Measurements from ENCODE around the gene TNIK.
"Not testable (repeated sequence)": the region's sequence is repeated elsewhere in the genome, so short reads cannot be mapped to it uniquely, and the experiment has no call there.

Gene TNIK

DNA sequence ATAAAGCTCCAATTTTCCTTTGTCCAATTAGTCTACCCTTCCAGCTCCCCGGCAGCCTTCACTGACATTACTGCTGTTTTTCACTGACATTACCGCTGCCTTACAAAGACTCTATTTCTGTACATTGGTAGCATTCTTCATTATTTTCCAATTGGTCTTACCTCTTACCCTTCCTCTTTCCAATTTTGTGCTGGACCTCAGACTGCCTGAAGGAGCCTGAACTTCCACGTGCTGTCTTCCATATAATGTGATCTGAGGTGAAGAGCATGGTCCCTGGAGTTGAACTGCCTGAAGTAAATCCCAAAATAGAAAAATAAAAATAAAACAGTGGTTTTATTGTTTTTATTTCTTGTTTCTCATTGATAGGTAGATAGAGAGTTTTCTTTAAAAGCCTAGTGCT, 9.2 kb upstream of the TNIK start:
- DNase-seq (ENCODE audit: low read depth in 2 of 2): no peak

DNA sequence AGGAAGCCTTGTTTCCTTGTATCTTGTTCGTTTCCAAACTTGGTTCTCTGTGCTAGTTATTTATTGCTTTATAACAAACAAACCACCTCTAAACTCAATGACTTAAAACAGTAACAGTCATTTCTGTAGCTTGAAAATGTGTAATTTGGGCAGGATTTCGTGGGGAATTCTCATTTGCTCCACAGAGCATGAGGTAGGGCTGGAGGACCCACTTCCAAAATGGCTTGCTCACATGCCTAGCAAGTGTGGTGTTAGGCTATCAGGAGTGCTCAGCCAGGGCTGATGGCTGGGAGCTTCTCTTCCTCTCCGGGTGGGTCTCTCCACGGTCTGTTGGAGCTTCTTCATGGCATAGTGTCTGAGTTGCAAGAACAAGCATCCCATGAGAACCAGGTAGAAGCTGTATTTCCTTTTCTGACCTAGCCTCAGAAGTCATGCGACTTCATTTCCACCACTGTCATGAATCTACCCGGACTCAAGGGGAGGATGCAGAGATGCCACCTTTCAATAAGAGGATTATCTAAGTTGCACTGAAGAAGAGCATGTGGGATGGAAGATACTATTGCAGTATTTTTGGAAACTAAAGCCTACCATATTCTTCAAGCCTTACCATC, 8.2 kb upstream of the TNIK start:
- DNase-seq (ENCODE audit: low read depth in 2 of 2): no peak

GRCh38 chr3:171465763-171466162, 5.6 kb upstream of the TNIK start:
- DNase-seq (ENCODE audit: low read depth in 2 of 2): no peak

DNA sequence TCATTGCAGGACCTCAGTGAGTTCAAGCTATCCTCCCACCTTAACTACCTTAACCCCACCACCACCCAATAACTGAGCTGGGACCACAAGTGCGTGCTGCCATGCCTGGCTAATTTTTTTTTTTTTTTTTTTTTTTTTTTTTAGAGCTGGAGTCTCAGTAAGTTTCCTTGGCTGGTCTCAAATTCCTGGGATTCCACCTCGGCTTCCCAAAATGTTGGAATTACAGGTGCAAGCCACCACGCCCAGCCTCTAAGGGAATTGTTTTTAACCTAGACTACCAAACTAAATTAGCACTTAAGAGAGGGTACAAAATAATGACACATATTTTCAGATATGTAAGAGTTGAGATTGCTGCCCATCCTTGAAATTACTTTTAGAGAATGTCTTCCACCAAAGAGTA, 4.3 kb upstream of the TNIK start:
- DNase-seq (ENCODE audit: low read depth in 2 of 2): no peak

- no peak for DNase-seq (ENCODE audit: low read depth in 2 of 2)
Observed at GRCh38 chr3:171462224-171462623, 2.0 kb upstream of the TNIK start.

DNA sequence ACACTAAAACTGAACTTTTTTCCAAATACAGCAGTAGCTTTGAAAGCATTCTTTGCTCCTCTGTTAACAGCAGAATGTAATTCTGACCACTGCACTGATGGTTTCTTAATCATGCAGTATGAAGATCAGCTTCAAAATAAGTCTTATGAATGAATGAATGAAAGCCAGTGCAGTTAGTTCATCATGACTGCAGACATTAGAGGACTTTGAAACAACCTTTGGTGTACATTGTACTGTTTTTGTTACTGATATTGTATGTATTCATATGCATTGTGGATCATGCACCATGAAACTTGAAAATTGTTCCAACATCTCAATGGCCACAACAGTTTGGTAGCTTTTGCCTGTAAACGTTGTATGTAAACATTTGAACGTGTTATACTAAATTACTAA, 1.3 kb upstream of the TNIK start:
- DNase-seq (ENCODE audit: low read depth in 2 of 2): no peak

DNA sequence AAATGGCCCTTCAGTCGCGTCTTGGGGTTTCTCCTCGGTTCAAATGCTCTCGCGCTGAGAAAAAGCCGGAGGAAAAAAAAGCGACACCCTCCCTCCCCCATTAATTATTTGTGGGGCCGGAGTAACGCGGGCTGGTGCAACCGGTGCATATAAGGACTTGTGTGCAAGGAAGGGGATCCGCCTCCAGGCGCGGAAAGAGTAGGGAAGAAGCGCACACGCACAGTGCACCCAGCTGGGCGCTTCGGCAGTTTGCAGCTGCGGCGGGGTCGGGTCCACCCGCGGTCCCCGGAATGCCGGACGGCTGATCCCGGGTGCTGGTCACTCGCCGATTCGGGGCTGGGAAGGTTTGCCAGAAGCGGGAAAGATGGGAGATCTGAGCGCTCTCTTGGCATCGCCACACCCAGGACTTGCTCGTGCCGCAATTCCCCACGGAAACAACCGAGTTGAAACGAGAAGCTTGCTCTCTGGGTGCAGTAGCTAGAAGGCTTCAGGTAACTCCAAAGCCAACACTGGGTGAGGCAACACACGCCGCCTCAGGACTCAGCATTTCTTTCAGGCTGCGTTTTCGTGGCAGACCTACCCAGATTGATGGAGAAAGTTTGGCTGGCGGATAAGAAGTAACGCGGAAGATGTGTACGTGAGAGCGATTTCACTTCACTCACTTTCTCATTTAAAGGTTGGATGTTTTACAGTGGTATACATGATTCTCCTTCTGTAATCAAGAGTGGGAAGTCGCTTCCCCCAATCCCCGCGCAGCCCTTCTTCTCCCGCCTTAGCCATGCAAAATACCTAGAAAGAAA, 720 bp upstream of the TNIK start:
- DNase-seq (ENCODE audit: low read depth in 2 of 2): peak; percentile 26 to 39

DNA sequence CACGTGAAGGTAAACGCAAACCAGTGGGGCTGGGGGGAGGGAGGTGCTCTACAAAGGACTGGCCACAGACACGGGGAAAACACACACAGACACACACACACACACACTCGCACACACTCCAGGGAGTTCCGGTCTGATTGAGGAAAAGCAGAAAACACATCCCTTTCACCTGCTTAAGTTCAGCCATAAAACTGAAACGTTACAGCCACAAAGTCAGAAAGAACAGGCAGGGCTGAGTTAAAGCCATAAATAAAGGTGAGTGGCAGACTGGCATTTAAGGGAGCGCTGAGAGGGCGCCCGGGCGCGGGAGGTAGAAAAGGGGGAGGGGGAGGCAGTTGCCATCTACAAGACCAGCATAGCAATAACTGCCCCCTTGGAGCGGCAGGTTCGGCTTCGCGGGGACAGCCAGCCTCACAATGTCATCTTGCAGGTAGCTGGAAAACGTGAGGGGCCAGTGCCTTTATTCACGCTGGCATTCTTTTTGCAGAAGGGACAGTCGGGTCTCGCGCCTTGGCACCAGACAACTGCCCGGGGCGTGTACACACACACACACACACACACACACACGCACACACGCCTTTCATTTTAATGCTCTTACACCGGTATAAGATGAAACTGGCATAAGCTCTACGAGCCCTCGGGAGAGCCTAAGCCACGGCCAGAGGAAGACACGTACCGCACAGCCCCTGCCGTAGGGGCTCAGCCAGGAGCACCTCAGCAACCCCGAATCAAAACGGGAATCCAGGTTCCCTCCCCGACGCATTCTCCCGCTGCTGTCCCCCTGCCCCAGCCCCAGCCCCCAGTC, 866 bp downstream of the TNIK start:
- peak in 1 of 2 donors; percentile 34 for DNase-seq (ENCODE audit: low read depth in 2 of 2)

DNA sequence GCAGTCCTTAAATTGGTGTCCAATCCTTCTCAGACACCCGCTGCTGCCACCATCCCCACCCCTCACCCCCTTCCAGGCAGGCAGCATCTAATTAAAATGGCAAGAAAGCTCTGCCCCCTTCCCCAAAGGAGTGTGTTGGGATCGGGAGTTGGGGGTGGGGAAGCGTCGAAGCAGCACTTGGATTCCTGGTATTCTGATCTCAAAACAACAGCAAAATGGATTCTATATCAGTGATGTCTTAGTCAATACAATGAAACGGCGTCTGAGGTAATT, 1.4 kb downstream of the TNIK start:
- no peak for DNase-seq (ENCODE audit: low read depth in 2 of 2)

- peak; percentile 15 to 17 for DNase-seq (ENCODE audit: low read depth in 2 of 2)
Observed at GRCh38 chr3:171458071-171458863, 1.9 kb downstream of the TNIK start.

GRCh38 chr3:171457607-171458061, 2.6 kb downstream of the TNIK start:
- no peak for DNase-seq (ENCODE audit: low read depth in 2 of 2)

- DNase-seq (ENCODE audit: low read depth in 2 of 2): no peak
Observed at GRCh38 chr3:171456765-171457606, 3.2 kb downstream of the TNIK start.

DNA sequence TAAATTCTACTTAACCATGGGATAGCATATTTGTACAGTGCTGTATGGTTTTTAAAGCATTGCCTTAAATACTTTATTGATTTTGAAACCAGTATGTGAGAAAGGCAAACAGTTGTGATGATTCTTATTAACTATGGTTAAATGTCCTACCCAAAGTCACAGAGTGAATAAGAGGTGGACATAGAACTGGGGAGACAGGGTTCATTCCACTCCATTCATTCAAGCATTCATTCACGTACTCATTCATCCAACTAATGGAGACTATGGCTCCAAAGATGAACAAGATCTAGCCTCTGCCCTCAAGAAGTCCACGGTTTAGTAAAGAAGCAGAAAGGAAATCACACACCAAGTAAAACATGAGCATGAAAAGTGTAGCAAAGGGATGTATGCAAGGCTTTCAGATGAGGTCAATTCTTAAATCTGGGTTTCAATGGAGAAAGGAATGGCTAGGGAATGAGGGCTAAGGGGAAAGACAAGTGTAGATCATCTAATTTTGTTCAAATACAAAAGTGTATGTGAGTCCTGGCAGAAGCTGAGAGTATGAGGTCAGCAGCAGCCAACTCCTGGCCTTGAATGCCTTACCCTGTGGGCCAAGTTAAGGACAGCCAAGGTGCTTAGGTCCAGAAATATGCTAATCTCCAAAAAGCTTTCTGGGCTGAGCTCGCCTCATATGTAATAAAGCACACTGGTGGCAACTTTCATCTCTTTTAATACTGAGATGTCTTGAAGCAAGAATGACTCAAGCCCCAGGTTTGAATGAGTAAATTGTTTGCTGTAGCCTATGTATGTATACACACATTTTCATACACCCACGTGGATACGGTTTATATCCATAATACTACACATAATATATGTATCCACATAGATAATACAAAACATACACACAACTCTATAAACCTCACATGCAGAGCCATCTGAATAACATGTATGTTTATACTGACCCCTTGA, 4.3 kb downstream of the TNIK start:
- DNase-seq (ENCODE audit: low read depth in 2 of 2): no peak

DNA sequence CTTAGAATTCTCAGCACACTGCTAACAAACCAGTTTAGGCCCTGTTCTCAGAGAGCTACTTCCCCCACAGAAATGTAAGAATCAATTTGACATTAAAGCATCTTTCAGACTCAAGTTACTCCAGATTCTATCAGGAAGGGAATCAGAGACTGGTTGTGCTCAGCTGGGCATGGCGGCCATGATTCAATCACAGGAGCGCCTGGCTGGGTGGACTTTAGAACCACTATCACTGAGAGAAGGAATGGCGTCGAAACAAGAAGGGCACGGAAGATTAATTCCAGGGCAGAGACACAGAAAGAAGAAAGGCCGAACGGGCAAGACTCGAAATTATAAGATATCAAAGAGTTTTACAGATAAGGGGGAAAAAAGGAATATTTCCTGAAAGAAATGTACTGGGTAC, 6.2 kb downstream of the TNIK start:
- no peak for DNase-seq (ENCODE audit: low read depth in 2 of 2)

DNA sequence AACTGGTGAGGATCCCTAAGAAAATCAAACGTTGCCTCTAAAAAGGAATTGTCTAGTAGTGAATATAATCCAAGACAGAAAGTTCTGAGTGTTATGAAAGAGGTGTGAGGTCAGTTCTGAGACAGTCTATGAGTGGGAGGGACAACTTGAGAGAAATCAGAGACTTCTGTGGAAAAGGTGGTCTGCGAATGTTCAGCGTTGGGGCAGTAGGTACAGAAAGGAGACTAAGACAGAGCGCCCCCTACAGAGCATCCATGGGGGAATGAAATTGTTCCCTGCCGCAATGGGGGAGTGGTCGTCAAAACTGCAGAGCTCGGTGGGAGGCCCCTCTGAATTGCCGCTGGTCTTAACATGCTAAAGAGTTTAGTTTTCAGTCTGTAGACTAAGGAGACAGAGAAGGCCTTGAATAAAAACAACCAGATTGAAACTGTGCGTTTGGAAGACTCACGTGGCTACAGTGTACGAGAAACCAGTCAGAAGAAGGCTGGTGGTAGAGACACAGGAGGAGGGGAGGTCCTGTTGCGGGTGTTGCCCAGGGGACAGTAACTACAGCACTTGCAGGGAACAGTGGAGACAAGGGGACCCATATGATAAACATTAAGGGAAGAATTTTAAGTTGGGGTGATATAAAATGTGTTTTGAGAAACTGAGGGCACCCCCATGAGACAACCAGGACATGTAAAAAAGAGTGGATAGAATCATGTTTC, 6.9 kb downstream of the TNIK start:
- DNase-seq (ENCODE audit: low read depth in 2 of 2): no peak

DNA sequence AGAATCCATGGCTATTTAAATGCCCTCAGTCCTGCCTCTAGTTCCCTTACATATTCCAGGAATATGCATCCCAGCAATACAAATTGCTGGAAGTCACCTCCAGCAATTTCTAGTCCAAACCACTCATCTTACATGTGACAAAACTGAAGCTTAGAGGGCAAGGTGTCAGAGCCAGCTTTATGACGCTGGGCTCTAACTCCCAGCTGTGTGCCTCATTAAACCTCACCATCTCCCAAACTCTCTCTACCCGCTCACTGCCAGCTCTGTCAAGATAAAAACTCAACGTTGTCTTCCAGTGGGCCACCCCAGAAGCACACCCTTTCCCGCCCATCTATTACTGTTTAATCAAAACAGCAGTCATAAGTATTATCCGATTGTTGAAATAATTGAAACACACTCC, 7.9 kb downstream of the TNIK start:
- DNase-seq (ENCODE audit: low read depth in 2 of 2): no peak

GRCh38 chr3:171451915-171452314, 8.3 kb downstream of the TNIK start:
- no peak for DNase-seq (ENCODE audit: low read depth in 2 of 2)

DNA sequence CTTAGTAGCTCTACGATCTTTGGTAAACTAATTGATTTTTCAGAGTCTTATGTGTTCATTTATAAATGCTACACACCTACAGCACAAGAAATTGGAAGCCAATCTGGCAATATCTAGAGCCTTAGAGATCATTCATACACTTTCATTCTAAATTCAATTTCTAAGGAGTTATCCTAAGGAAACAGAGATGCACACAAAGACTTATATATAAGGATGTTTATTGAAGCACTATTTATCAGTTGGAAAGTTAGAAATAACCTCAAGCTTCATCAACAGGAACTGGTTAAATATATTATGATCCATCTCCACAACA, 12.7 kb downstream of the TNIK start:
- DNase-seq (ENCODE audit: low read depth in 2 of 2): not testable (repeated sequence)

DNA sequence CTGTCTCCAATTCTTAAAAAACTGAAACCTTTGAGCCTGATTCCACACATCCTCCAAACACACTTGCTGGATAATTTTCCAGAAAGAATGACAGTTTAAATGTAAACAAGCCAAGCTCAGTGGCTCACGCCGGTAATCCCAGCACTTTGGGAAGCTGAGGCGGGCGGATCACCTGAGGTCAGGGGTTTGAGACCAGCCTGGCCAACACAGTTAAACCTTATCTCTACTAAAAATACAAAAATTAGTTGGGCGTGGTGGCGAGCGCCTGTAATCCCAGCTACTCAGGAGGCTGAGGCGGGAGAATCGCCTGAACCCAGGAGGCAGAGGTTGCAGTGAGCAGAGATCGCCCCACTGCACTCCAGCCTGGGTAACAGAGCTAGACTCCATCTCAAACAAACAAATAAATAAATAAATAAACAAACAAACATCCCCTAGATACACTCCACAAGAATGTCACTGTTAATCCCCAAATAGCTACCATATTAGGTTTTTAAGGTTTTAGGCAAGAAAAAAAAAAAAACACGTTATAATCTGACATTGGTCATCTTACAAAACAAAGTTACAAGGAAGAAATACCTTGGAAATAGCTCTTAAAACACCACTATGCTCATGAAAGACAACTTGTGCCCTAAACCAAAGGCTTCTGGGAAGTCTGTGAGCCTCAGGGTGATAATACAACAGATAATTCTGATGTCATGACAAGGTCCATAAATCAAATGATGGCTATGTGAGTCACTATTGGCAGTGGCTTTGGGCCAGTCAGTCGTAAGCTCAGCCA, 13.2 kb downstream of the TNIK start:
- no peak for DNase-seq (ENCODE audit: low read depth in 2 of 2)
